GM23338 (cell line): ENCODE measurements around the gene SETSIP. TPM values are rescaled to one million over a fixed set of nuclear protein-coding genes. Genes with fewer than 3 reads are reported as not detected.

Source experiments
- CREB1 ChIP-seq: fragments of 250-450 bp; sonication (Bioruptor Pico); IDR thresholded peaks from 2 replicates; pipeline ENCODE4 v1.5.0; 2020; ENCODE audit warnings: low read depth, mild to moderate bottlenecking, moderate library complexity
- ETS1 ChIP-seq: IDR thresholded peaks from 2 replicates; pipeline ENCODE4 v1.6.1; 2016; ENCODE audit warnings: antibody characterized with exemption
- EZH2 ChIP-seq: fragments of 200-600 bp; sonication (generic); IDR thresholded peaks from one replicate; pipeline ENCODE4 v1.8.0; 2017; ENCODE audit warnings: antibody characterized with exemption, mild to moderate bottlenecking, low read depth; ENCODE audit not compliant: unreplicated experiment
- JUNB ChIP-seq: IDR thresholded peaks from one replicate; pipeline ENCODE4 v1.6.1; 2016; ENCODE audit warnings: antibody characterized with exemption; ENCODE audit not compliant: unreplicated experiment
- REST ChIP-seq: IDR thresholded peaks from one replicate; pipeline ENCODE4 v1.6.1; 2018; ENCODE audit warnings: antibody characterized with exemption; ENCODE audit not compliant: unreplicated experiment
- ZNF114 ChIP-seq: fragments of 250-450 bp; sonication (Bioruptor Pico); IDR thresholded peaks from 2 replicates; pipeline ENCODE4 v1.5.0; 2020; ENCODE audit warnings: mild to moderate bottlenecking, moderate library complexity
- ZNF462 ChIP-seq: fragments of 250-450 bp; sonication (Bioruptor Pico); IDR thresholded peaks from 2 replicates; pipeline ENCODE4 v1.5.0; 2020; ENCODE audit warnings: mild to moderate bottlenecking, moderate library complexity
- polyA plus RNA-seq: library from polyadenylated mRNA; unstranded; fragments of >200 nt; fragmentation: Nextera tagmentation; extraction: Ambion mirVana; gene quantifications from 2 replicates; pipeline ENCODE4 v1.2.1, GENCODE V29; 2016
- total RNA-seq: library from RNA; depleted of rRNA; stranded (reverse); fragments of >200 nt; shearing (Covaris generic); gene quantifications from 2 replicates; pipeline ENCODE4 v1.2.3, GENCODE V29; 2014

Gene SETSIP
- total and polyA plus RNA-seq, 2 experiments from 2014 or later, result 0.92 to 0.94 TPM

GRCh38 chr1:92108631-92109030, 33.4 kb upstream of the SETSIP start (continued):
- TF ChIP-seq ZNF462 (CRISPR knock-in tag), result no peak
- no peak for TF ChIP-seq CREB1 (CRISPR knock-in tag)
- TF ChIP-seq REST, result no peak
- no peak for TF ChIP-seq ETS1
- TF ChIP-seq EZH2, result no peak
- no peak for TF ChIP-seq ZNF114 (CRISPR knock-in tag)
- TF ChIP-seq JUNB, result no peak
